ENCODE results near the gene ADARB1. TPM values are rescaled to one million over a fixed set of nuclear protein-coding genes. Genes with fewer than 3 reads are reported as not detected.

Gene ADARB1
- total RNA-seq, 1 experiment from 2014 or later: 5.0 TPM

GRCh38 chr21:45093035-45093532 is 18.7 kb downstream of the ADARB1 start:
- DNase-seq (ENCODE audit: low spot score): no peak

GRCh38 chr21:45094412-45094811 is 20.0 kb downstream of the ADARB1 start:
- DNase-seq (ENCODE audit: low spot score): no peak

GRCh38 chr21:45095505-45095904 is 21.1 kb downstream of the ADARB1 start:
- no peak for DNase-seq (ENCODE audit: low spot score)

- no peak for DNase-seq (ENCODE audit: low spot score)
Measured at GRCh38 chr21:45096217-45096616, 21.8 kb downstream of the ADARB1 start.

- DNase-seq (ENCODE audit: low spot score): no peak
Measured at GRCh38 chr21:45097827-45098387, 23.5 kb downstream of the ADARB1 start.

GRCh38 chr21:45098867-45099266 is 24.5 kb downstream of the ADARB1 start:
- DNase-seq (ENCODE audit: low spot score): peak; percentile 21

- DNase-seq (ENCODE audit: low spot score): no peak
Measured at GRCh38 chr21:45099571-45099970, 25.2 kb downstream of the ADARB1 start.

- no peak for DNase-seq (ENCODE audit: low spot score)
Measured at GRCh38 chr21:45100866-45101265, 26.5 kb downstream of the ADARB1 start.

- peak; percentile 35 for DNase-seq (ENCODE audit: low spot score)
Measured at GRCh38 chr21:45102391-45102932, 28.1 kb downstream of the ADARB1 start.

- no peak for DNase-seq (ENCODE audit: low spot score)
Measured at GRCh38 chr21:45103971-45104520, 29.7 kb downstream of the ADARB1 start.

GRCh38 chr21:45104560-45104959 is 30.2 kb downstream of the ADARB1 start:
- DNase-seq (ENCODE audit: low spot score): peak; percentile 15

- DNase-seq (ENCODE audit: low spot score): no peak
Measured at GRCh38 chr21:45105906-45106485, 31.6 kb downstream of the ADARB1 start.

- DNase-seq (ENCODE audit: low spot score): no peak
Measured at GRCh38 chr21:45108034-45108790, 33.8 kb downstream of the ADARB1 start.

- no peak for DNase-seq (ENCODE audit: low spot score)
Measured at GRCh38 chr21:45108808-45109781, 34.7 kb downstream of the ADARB1 start.

GRCh38 chr21:45109831-45110492 is 35.6 kb downstream of the ADARB1 start:
- no peak for DNase-seq (ENCODE audit: low spot score)

- DNase-seq (ENCODE audit: low spot score): no peak
Measured at GRCh38 chr21:45110873-45111624, 36.7 kb downstream of the ADARB1 start.

GRCh38 chr21:45111703-45112102 is 37.3 kb downstream of the ADARB1 start:
- no peak for DNase-seq (ENCODE audit: low spot score)

GRCh38 chr21:45112371-45112770 is 38.0 kb downstream of the ADARB1 start:
- DNase-seq (ENCODE audit: low spot score): no peak

- no peak for DNase-seq (ENCODE audit: low spot score)
Measured at GRCh38 chr21:45113543-45113942, 39.2 kb downstream of the ADARB1 start.

- DNase-seq (ENCODE audit: low spot score): no peak
Measured at GRCh38 chr21:45114072-45114471, 39.7 kb downstream of the ADARB1 start.
